ENCODE results near the gene SETD9.

Gene SETD9

GRCh38 chr5:56934325-56934724, 24.9 kb downstream of the SETD9 start:
- DNase-seq (ENCODE audit: low read depth) = no peak

- no peak for DNase-seq (ENCODE audit: low read depth)
Measured at GRCh38 chr5:56938858-56939257, 29.5 kb downstream of the SETD9 start.

- DNase-seq (ENCODE audit: low read depth) = no peak
Measured at GRCh38 chr5:56941981-56942380, 32.6 kb downstream of the SETD9 start.

GRCh38 chr5:56947052-56947451, 37.7 kb downstream of the SETD9 start:
- DNase-seq (ENCODE audit: low read depth) = no peak

DNA sequence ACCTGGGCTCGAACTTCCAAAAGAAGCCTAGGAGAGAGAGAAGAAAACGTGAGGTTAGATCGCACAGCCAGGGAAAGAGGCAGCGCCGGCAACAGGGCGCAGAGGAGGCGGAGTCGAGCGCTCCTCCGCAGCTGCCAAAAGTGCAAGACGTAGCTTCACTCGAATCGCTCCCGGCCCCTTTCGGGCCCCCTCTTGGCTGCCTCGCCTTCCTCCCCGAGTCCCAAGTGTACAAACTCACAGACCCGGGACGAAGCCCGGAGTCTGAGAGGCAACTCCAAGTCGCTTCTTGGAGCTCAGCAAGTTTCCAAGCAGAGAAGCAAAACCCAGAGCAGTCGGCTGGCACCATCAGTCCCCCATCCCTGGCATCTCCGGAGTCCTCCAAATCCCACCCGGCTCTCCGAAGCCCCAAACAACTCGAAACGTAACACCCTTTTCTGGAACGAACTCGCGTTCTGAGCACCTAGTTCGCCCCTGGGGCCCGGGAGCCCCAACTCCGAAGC, 41.3 kb downstream of the SETD9 start:
- peak; percentile 42 for DNase-seq (ENCODE audit: low read depth)

- DNase-seq (ENCODE audit: low read depth) = peak; percentile 6
Measured at GRCh38 chr5:56951126-56951945, 41.9 kb downstream of the SETD9 start.

- DNase-seq (ENCODE audit: low read depth) = peak; percentile 63
Measured at GRCh38 chr5:56951946-56952691, 42.7 kb downstream of the SETD9 start, which contains the start of gene MIER3. Gene MIER3, minus strand, starts transcription at chr5:56952123. Its CDS starts 21 bp downstream, at chr5:56952102.

DNA sequence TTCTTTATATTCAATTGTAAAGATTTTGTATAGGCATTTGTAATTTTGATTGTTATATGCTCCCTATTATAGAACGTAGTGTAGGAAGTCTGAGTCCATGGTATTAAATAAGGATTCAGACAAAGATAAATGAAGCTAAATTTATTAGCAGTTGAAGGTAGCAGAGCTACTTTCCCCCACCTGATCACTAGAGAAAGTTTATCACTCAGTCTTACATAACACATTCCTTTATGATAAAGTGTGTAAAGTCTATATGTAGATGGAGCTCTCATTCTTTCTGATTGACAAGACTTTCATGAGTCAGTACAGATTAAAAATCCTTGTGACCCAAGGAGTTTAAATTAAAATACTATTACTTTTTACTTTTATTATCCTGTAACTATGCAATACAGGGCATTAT, 44.9 kb downstream of the SETD9 start:
- DNase-seq (ENCODE audit: low read depth) = no peak

- DNase-seq (ENCODE audit: low read depth) = no peak
Measured at GRCh38 chr5:56958595-56958994, 49.2 kb downstream of the SETD9 start.

- DNase-seq (ENCODE audit: low read depth) = no peak
Measured at GRCh38 chr5:56959326-56959725, 49.9 kb downstream of the SETD9 start.

DNA sequence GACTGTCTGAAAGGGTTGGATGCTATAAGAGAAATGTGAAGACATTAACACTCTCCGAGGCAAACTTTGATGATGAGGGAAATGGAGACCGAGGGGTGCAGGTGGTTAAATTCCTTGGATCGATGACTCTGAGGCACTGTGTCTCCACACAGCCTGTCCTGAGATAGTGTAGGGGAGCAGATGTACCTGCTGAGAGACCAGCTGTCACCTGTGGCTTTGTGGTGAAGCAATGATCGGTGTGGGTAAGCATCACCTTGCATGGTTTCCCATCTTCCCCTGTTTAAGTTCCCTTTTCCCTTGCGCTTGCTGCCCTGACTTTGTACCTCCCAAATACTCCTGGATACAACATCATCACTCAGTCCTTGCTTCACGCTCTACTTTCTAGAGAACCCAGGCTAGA, 52.4 kb downstream of the SETD9 start:
- DNase-seq (ENCODE audit: low read depth) = no peak

DNA sequence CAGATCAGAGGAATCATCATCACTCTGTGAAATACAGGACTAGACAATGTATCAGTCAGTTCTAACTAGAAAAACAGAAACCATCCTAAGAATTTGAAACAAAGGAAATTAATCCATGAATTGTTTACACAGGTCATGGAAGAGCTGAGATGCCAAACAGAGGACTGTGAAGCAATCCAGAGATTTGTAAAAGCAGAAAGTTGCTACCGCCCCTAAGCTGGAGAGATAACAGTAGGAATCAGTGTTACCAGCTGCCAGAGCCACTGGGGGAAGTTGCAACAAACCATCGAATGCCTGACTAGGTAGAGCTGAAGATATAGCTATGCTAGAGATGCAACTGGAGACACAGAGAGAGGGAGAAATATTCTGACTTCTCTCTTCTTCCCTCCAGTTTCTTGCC, 52.9 kb downstream of the SETD9 start:
- no peak for DNase-seq (ENCODE audit: low read depth)

DNA sequence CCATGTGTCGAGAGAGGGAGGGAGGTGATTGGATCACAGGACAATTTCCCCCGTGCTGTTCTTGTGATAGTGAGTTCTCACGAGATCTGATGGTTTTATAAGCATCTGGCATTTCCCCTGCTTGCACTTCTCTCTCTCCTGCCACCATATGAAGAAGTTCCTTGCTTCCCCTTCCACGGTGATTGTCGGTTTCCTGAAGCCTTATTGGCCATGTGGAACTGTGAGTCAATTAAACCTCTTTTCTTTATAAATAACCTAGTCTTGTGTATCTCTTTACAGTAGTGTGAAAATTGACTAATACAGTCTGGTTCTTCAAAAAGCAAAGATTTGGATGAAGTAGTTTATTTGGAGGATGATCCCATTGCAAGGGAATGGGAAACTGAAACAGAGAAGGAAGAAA, 53.9 kb downstream of the SETD9 start:
- DNase-seq (ENCODE audit: low read depth) = no peak

DNA sequence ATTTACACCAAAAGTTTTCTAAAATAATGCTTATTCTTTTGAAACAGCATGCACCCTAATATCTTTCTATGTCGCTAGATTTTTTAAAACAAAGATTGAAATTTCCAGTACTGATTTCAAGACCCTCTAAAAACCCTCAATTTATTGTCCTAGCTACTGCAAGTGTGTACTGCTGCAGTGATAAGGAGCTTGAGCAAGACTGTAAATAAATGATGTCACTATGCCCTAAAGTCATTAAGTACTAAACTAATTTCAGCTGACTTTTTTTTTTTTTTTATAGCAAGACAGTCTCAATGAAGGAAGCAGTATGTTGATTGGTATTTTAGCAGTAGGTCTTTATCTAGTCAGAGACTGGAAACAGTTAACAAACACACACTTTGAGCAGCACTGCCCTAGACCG, 54.8 kb downstream of the SETD9 start:
- DNase-seq (ENCODE audit: low read depth) = no peak

Data from activated T-cell treated with anti-CD3 and anti-CD28 coated beads for 1 hour (primary cell).